ENCODE data around the gene SLC43A2. TPM values are rescaled to one million over a fixed set of nuclear protein-coding genes. Genes with fewer than 3 reads are reported as not detected.

Gene SLC43A2
- total and polyA plus RNA-seq, 2 donors (not counting 3 experiments of a cell fraction or from before 2014, with no cell fraction given): 41.7 to 52.0 TPM

- H4K20me1 ChIP-seq (replicated peaks; ENCODE audit: control insufficient read depth, extremely low read depth, insufficient read depth, low read length): peaks cover 4% of the 10 kb centered on the region
- dilution Hi-C loops (cut with MboI; ENCODE audit: extremely low pct_ligation_motif_present, low sequenced_read_pairs) (no loop called here), intact Hi-C loops (cut with micrococcal nuclease) (no loop called here)
- no peaks in the 10 kb centered on the region for H3K9me3 ChIP-seq (replicated peaks; ENCODE audit: control insufficient read depth, insufficient read depth, low read length)
- no peaks in the 10 kb centered on the region for H3K27me3 ChIP-seq (ENCODE audit: control insufficient read depth in 2 of 2, insufficient read depth in 2 of 2, low read length in 2 of 2)
- ChIA-PET CTCF (no interaction called here), POLR2A (no interaction called here)
- DNase-seq (ENCODE audit: low read depth, low spot score) (no peak), FAIRE-seq (no peak)
- no TSS peak for BruUV-seq (replicated peaks)
- H3K9ac ChIP-seq (replicated peaks; ENCODE audit: extremely low read depth, insufficient read depth, low read length): no peak overlapping the region
- TF ChIP-seq MAX (IDR thresholded peaks at IDR 0.05; ENCODE audit: insufficient read depth, insufficient read length) (no peak), MYC (IDR thresholded peaks at IDR 0.05; ENCODE audit: low read depth, low read length) (no peak), GATA2 (IDR thresholded peaks at IDR 0.05; ENCODE audit: insufficient read depth, insufficient read length, low read depth, low read length) (no peak), FOS (IDR thresholded peaks at IDR 0.05; ENCODE audit: borderline replicate concordance, insufficient read depth, low read length) (no peak), POLR2AphosphoS5 (IDR thresholded peaks at IDR 0.05; ENCODE audit: insufficient read depth, low read depth, low read length) (no peak), JUN (IDR thresholded peaks at IDR 0.05; ENCODE audit: borderline replicate concordance, insufficient read depth, insufficient read length, low read depth) (no peak), CTCF (IDR thresholded peaks at IDR 0.05; ENCODE audit: extremely low read depth in 1 of 2, insufficient read depth in 1 of 2, low read depth in 1 of 2, low read length in 2 of 2) (no peak), POLR2A (IDR thresholded peaks at IDR 0.05; ENCODE audit: low read depth, low read length) (no peak), EZH2 (IDR thresholded peaks at IDR 0.05; ENCODE audit: borderline replicate concordance, low read depth, low read length, severe bottlenecking) (no peak)
- peaks cover 80% of the 10 kb centered on the region for H3K79me2 ChIP-seq (ENCODE audit: control insufficient read depth, insufficient read depth, low read length)
- no peak overlapping the region for H3K4me3 ChIP-seq (replicated peaks in 1 of 3; ENCODE audit: insufficient read depth in 1 of 3, low read depth in 1 of 3, low read length in 3 of 3)
- no peak overlapping the region for H2AFZ ChIP-seq (ENCODE audit: low read depth, low read length)
- peaks cover 46% of the 10 kb centered on the region for H3K4me1 ChIP-seq (ENCODE audit: control insufficient read depth, extremely low read depth, insufficient read depth, low read length)
- H3K9me1 ChIP-seq (replicated peaks; ENCODE audit: control insufficient read depth, extremely low read depth, insufficient read depth, low read length): no peaks in the 10 kb centered on the region
- H3K4me2 ChIP-seq (ENCODE audit: insufficient read depth, low read length): no peak overlapping the region
- no peak overlapping the region for H3K27ac ChIP-seq (ENCODE audit: insufficient read depth, low read depth, low read length)
- peaks cover 3 to 5% of the 10 kb centered on the region in 2 experiments for H3K36me3 ChIP-seq (ENCODE audit: control insufficient read depth in 2 of 2, extremely low read depth in 1 of 2, insufficient read depth in 2 of 2, low read length in 2 of 2)
These were observed 70.2 kb downstream of the SLC43A2 start for GRCh38 chr17:1558401-1558800.

Measured in endothelial cell of umbilical vein (primary cell).